WTC11 (cell line): ENCODE data around the gene POGLUT2. TPM values are rescaled to one million over a fixed set of nuclear protein-coding genes. Genes with fewer than 3 reads are reported as not detected.

Source experiments
- AR ChIP-seq: fragments of 250-450 bp; sonication (Bioruptor Pico); IDR thresholded peaks from 2 replicates; pipeline ENCODE4 v1.9.0; 2021; ENCODE audit warnings: mild to moderate bottlenecking
- CTCF ChIP-seq: fragments of 200-600 bp; IDR thresholded peaks from 2 replicates; pipeline ENCODE4 v1.8.0; 2022; ENCODE audit warnings: antibody characterized with exemption
- ESRRA ChIP-seq: sonication (generic); formaldehyde crosslinking; IDR thresholded peaks from 2 replicates; pipeline ENCODE4 v1.8.1; 2022; ENCODE audit warnings: mild to moderate bottlenecking, missing genetic modification reagents, borderline replicate concordance
- FOXK1 ChIP-seq: sonication (generic); formaldehyde crosslinking; IDR thresholded peaks from 2 replicates; pipeline ENCODE4 v1.8.0; 2022; ENCODE audit warnings: mild to moderate bottlenecking, moderate library complexity, missing genetic modification reagents
- GRHL2 ChIP-seq: fragments of 250-450 bp; sonication (Bioruptor Pico); IDR thresholded peaks from 2 replicates; pipeline ENCODE4 v1.8.0; 2022; ENCODE audit warnings: mild to moderate bottlenecking, moderate library complexity; ENCODE audit not compliant: insufficient replicate concordance, severe bottlenecking
- JAZF1 ChIP-seq: fragments of 250-450 bp; sonication (Bioruptor Pico); IDR thresholded peaks from 2 replicates; pipeline ENCODE4 v1.9.0; 2021; ENCODE audit warnings: moderate library complexity, mild to moderate bottlenecking, inconsistent platforms
- NFYB ChIP-seq: sonication (generic); formaldehyde crosslinking; conservative IDR thresholded peaks from 2 replicates; pipeline ENCODE4 v1.8.0; 2022; ENCODE audit warnings: low read depth, missing genetic modification reagents
- TEAD4 ChIP-seq: sonication (generic); formaldehyde crosslinking; IDR thresholded peaks from 2 replicates; pipeline ENCODE4 v1.8.0; 2022; ENCODE audit warnings: mild to moderate bottlenecking, missing genetic modification reagents
- TP53 ChIP-seq: sonication (generic); formaldehyde crosslinking; IDR thresholded peaks from 2 replicates; pipeline ENCODE4 v1.8.1; 2023; ENCODE audit warnings: mild to moderate bottlenecking, missing genetic modification reagents
- ZBTB43 ChIP-seq: sonication (generic); formaldehyde crosslinking; IDR thresholded peaks from 2 replicates; pipeline ENCODE4 v1.8.1; 2023; ENCODE audit warnings: mild to moderate bottlenecking, missing genetic modification reagents
- ZNF138 ChIP-seq: sonication (generic); formaldehyde crosslinking; conservative IDR thresholded peaks from 2 replicates; pipeline ENCODE4 v1.8.1; 2022; ENCODE audit warnings: mild to moderate bottlenecking, moderate library complexity, missing genetic modification reagents
- ZNF219 ChIP-seq: sonication (generic); formaldehyde crosslinking; IDR thresholded peaks from 2 replicates; pipeline ENCODE4 v1.8.0; 2023; ENCODE audit warnings: missing genetic modification reagents, mild to moderate bottlenecking, borderline replicate concordance
- ZNF396 ChIP-seq: fragments of 250-450 bp; sonication (Bioruptor Pico); IDR thresholded peaks from 2 replicates; pipeline ENCODE4 v1.8.0; 2021; ENCODE audit warnings: mild to moderate bottlenecking, moderate library complexity, borderline replicate concordance
- ZNF423 ChIP-seq: fragments of 250-450 bp; sonication (Bioruptor Pico); IDR thresholded peaks from 2 replicates; pipeline ENCODE4 v2.1.2; 2022; ENCODE audit warnings: mild to moderate bottlenecking, moderate library complexity
- ZNF425 ChIP-seq: fragments of 250-450 bp; sonication (Bioruptor Pico); conservative IDR thresholded peaks from 2 replicates; pipeline ENCODE4 v1.9.0; 2021; ENCODE audit warnings: mild to moderate bottlenecking
- ZNF532 ChIP-seq: fragments of 250-450 bp; sonication (Bioruptor Pico); IDR thresholded peaks from 2 replicates; pipeline ENCODE4 v1.9.0; 2021; ENCODE audit warnings: mild to moderate bottlenecking, borderline replicate concordance
- total RNA-seq: library from RNA; stranded (reverse); gene quantifications from 3 replicates; pipeline ENCODE4 v1.2.3, GENCODE V29; 2021
- TF ChIP-seq, protein P1 (sequence below): sonication (generic); formaldehyde crosslinking; IDR thresholded peaks from 2 replicates; pipeline ENCODE4 v1.8.1; 2022; ENCODE audit warnings: missing genetic modification reagents, borderline replicate concordance
- TF ChIP-seq, protein P2 (sequence below): sonication (generic); formaldehyde crosslinking; IDR thresholded peaks from 2 replicates; pipeline ENCODE4 v1.8.1; 2022; ENCODE audit warnings: mild to moderate bottlenecking, missing genetic modification reagents, moderate library complexity, borderline replicate concordance
- TF ChIP-seq, protein P3 (sequence below): sonication (generic); formaldehyde crosslinking; IDR thresholded peaks from 2 replicates; pipeline ENCODE4 v1.8.0; 2023; ENCODE audit warnings: mild to moderate bottlenecking, missing genetic modification reagents

Gene POGLUT2
- total RNA-seq, 1 experiment from 2014 or later: 17.2 TPM

DNA sequence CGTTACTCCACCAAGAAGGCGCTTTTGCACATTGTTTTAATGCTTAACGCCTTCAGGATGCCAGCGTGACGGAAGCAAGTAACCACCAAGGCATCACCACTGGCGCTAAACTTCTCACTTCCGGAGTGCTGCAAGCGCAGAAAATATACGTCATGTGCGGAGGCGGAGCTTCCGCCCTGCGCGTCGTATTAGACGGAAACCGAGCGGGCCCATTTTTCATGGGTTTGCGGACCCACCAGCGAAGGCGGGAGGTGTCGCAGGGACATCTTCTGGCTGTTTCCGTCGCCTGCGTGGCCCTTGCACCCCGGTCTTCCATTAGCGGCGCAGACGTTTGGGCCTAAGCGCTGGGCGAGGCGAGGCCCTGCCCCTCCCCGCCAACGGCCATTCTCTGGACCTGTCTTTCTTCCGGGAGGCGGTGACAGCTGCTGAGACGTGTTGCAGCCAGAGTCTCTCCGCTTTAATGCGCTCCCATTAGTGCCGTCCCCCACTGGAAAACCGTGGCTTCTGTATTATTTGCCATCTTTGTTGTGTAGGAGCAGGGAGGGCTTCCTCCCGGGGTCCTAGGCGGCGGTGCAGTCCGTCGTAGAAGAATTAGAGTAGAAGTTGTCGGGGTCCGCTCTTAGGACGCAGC, 47.0 kb upstream of the POGLUT2 start, which contains the start of gene ERCC5 (continued):
- TF ChIP-seq, protein P1, sequence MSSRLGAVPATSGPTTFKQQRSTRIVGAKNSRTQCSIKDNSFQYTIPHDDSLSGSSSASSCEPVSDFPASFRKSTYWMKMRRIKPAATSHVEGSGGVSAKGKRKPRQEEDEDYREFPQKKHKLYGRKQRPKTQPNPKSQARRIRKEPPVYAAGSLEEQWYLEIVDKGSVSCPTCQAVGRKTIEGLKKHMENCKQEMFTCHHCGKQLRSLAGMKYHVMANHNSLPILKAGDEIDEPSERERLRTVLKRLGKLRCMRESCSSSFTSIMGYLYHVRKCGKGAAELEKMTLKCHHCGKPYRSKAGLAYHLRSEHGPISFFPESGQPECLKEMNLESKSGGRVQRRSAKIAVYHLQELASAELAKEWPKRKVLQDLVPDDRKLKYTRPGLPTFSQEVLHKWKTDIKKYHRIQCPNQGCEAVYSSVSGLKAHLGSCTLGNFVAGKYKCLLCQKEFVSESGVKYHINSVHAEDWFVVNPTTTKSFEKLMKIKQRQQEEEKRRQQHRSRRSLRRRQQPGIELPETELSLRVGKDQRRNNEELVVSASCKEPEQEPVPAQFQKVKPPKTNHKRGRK (CRISPR knock-in tag): no peak
- TF ChIP-seq GRHL2 (CRISPR knock-in tag) (no peak), ZNF532 (CRISPR knock-in tag) (no peak), ZNF423 (CRISPR knock-in tag) (no peak), AR (CRISPR knock-in tag) (no peak), JAZF1 (no peak), ZNF396 (CRISPR knock-in tag) (no peak), TP53 (CRISPR knock-in tag) (0 out of 2 replicates have a peak, but pooled peaks have one; percentile 68), NFYB (no peak), ZNF219 (CRISPR knock-in tag) (no peak), CTCF (no peak), ZNF425 (CRISPR knock-in tag) (no peak), ESRRA (CRISPR knock-in tag) (no peak), ZBTB43 (CRISPR knock-in tag) (0 out of 2 replicates have a peak, but pooled peaks have one; percentile 39), TEAD4 (CRISPR knock-in tag) (0 out of 2 replicates have a peak, but pooled peaks have one; percentile 16), ZNF138 (no peak), FOXK1 (CRISPR knock-in tag) (peak; percentile 94)
- TF ChIP-seq, protein P2, sequence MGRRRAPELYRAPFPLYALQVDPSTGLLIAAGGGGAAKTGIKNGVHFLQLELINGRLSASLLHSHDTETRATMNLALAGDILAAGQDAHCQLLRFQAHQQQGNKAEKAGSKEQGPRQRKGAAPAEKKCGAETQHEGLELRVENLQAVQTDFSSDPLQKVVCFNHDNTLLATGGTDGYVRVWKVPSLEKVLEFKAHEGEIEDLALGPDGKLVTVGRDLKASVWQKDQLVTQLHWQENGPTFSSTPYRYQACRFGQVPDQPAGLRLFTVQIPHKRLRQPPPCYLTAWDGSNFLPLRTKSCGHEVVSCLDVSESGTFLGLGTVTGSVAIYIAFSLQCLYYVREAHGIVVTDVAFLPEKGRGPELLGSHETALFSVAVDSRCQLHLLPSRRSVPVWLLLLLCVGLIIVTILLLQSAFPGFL: no peak
- TF ChIP-seq, protein P3, sequence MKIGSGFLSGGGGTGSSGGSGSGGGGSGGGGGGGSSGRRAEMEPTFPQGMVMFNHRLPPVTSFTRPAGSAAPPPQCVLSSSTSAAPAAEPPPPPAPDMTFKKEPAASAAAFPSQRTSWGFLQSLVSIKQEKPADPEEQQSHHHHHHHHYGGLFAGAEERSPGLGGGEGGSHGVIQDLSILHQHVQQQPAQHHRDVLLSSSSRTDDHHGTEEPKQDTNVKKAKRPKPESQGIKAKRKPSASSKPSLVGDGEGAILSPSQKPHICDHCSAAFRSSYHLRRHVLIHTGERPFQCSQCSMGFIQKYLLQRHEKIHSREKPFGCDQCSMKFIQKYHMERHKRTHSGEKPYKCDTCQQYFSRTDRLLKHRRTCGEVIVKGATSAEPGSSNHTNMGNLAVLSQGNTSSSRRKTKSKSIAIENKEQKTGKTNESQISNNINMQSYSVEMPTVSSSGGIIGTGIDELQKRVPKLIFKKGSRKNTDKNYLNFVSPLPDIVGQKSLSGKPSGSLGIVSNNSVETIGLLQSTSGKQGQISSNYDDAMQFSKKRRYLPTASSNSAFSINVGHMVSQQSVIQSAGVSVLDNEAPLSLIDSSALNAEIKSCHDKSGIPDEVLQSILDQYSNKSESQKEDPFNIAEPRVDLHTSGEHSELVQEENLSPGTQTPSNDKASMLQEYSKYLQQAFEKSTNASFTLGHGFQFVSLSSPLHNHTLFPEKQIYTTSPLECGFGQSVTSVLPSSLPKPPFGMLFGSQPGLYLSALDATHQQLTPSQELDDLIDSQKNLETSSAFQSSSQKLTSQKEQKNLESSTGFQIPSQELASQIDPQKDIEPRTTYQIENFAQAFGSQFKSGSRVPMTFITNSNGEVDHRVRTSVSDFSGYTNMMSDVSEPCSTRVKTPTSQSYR (CRISPR knock-in tag): no peak
